Forelimb muscle (tissue), 1 donor: Measurements from ENCODE around the gene LRR1. TPM values are rescaled to one million over a fixed set of nuclear protein-coding genes. Genes with fewer than 3 reads are reported as not detected.
"Not testable (repeated sequence)": the region's sequence is repeated elsewhere in the genome, so short reads cannot be mapped to it uniquely, and the experiment has no call there.

ENCODE experiments used
- DNase-seq: peaks from one replicate; pipeline ENCODE4 v3.0.0-alpha.2; 2013; ENCODE audit warnings: low read depth
- polyA plus RNA-seq: library from polyadenylated mRNA; unstranded; fragments of 120-200 nt; gene quantifications from one replicate; pipeline ENCODE4 v1.2.1, GENCODE V29; 2013; ENCODE audit not compliant: insufficient read length

LRR1 gene
- polyA plus RNA-seq, result 6.5 TPM

GRCh38 chr14:49598485-49599300 lies at the start of gene LRR1:
LRR1 (plus strand) TSS chr14:49598940; CDS start chr14:49599021, 81 bp downstream.
- peak; percentile 40 for DNase-seq

DNA sequence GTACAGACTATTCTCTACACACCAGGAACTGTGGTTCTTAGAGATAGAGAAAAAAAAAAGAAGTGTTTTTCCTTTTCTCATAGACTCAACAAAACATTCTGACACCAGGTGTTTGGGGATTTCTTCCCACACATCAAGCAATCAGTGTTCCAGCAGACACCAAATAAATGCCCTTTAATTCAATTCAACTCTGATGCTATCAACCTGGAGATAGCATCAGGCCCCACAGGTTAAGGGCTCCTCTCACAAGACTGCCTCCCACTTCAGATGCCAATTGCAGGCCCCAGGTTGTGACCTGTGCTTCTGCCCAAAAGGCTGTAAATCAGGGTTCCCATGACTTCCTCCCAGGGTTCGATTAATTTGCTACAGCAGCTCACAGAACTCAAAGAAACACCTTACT lies 49.3 kb upstream of the LRR1 start:
- no peak for DNase-seq

DNA sequence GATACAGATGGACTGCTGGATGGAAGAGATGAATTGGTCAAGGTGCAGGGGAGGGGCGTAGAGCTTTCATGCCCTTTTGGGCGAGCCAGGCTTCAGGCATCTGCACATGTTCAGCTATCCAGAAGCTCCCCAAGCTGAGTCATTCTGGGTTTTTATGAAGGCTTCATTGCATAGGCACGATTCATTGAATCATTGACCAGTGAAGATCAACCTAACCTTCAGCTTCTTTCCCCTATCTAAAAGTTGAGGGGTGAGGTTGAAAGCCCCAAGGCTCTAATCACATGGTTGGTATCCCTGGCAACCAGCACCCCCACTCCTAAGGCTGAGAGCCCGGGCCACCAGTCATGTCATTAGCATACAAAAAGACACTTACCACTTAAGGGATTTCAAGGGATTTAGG lies 48.9 kb upstream of the LRR1 start:
- no peak for DNase-seq

DNA sequence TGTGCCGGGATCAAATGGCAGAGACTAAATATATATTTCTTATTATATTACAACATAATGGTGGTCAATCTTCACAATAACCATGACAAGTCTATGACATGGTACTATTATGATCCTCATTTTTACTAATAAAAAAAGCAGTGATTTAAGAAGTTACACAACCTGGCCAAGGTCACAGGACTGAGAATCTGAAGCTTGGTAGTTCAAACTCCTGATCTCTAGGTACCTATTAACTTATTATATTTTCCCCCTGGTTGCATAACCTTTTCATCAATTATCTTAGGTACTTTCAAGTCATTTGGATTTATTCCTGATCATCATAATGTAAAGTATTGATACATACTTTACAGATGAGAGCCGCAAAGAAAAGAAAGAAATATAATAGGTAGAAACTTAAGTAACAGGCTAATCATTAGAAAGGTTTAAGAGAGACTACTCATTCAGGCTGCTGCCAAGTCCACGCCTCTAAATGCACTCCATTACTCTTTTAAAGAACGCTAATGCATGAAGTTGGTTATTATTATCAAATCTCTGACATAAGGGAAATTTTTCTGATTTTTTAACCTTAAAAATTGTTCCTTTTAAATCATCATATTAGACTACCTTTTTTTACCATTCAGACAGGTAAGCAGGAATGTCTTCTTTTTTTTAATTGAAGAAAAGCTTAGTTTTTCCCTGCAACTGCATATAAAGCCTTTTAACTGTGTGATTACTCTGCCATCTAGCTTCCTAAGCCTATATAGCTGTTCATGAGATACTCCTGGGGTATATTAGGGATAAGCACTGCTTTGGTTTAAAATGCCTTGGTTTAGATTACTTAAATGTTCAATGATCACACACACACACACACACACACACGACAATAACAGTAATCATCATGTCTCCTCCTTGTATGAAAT lies 48.2 kb upstream of the LRR1 start:
- DNase-seq, result no peak

DNA sequence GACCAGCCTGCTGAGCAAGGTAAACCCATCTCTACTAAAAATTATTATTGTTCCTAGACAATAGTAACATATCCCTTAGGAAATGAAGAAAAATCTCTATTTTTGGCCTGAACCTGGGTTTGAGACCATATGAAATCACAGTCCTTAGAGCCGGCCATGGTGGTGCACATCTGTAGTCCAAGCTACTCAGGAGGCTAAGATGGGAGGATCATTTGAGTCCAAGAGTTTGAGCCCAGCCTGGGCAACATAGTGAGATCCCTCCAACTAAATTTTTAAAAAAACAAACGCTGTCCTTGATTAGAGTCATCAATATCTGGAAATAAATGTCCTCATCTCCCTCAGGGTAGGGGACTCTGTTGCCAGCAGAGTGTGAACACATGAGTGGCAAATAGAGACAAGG lies 47.2 kb upstream of the LRR1 start:
- no peak for DNase-seq

DNA sequence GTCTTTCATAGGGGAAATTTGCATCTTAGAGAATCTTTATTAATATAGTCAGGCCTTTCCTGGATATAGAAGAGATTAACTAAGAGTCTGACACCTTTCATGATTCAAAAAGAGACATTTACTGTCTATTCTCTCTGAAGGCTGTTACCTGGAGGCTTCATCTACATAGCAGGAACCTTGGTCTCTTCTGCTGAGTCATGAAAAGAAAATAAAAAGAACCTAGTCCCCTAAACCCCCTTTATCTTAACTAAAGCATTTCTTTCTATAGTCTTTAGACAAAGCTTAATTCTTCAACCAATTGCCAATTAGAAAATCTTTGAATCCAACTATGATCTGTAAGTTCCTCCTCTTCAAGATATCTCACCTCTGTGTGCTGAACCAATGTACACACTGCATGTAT lies 45.6 kb upstream of the LRR1 start:
- no peak for DNase-seq

GRCh38 chr14:49553892-49554291 lies 44.8 kb upstream of the LRR1 start:
- no peak for DNase-seq

GRCh38 chr14:49559979-49560768 lies 38.6 kb upstream of the LRR1 start:
- DNase-seq, result no peak

GRCh38 chr14:49566714-49567113 lies 32.0 kb upstream of the LRR1 start:
- no peak for DNase-seq

GRCh38 chr14:49569281-49569680 lies 29.5 kb upstream of the LRR1 start:
- DNase-seq, result no peak

DNA sequence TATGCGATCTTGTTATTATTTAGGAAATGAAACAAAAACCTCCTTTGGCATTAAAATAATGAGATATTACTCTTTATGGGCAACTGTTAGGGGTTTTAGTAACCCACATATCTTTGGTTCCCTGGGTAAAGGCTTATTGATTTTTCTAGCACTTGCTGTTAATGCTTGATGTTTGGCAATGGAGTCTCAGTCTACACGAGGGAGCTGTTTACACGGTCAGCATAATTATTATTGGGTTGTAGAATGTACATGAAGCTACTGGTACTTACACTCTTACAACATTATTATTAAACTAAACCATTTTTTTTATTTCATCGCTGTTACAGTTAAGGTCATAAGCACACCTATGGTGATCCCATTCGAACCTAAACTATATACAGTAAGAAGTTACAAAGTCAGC lies 24.7 kb upstream of the LRR1 start:
- DNase-seq, result no peak

- DNase-seq, result no peak
These were observed 20.6 kb upstream of the LRR1 start for GRCh38 chr14:49578141-49578540.

DNA sequence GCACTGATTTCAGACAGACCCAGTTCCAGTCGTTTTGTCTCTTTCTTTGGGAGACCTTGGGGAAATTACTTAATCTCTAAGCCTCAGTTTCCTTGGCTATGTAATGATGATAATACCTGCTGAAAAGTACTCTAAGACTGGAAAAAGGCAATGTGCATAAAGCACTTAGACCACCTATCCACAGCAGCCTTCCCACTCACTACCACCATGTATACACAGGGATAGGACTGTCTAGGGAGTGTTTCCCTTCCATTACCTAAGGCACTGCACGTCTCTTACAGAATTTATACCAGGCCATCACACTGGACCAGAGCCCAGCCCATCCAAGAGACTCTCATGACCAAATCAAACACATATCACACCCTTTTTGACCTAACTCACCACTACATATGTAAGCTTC lies 18.9 kb upstream of the LRR1 start:
- no peak for DNase-seq

- DNase-seq, result no peak
These were observed 17.3 kb upstream of the LRR1 start for GRCh38 chr14:49581209-49582112.

DNA sequence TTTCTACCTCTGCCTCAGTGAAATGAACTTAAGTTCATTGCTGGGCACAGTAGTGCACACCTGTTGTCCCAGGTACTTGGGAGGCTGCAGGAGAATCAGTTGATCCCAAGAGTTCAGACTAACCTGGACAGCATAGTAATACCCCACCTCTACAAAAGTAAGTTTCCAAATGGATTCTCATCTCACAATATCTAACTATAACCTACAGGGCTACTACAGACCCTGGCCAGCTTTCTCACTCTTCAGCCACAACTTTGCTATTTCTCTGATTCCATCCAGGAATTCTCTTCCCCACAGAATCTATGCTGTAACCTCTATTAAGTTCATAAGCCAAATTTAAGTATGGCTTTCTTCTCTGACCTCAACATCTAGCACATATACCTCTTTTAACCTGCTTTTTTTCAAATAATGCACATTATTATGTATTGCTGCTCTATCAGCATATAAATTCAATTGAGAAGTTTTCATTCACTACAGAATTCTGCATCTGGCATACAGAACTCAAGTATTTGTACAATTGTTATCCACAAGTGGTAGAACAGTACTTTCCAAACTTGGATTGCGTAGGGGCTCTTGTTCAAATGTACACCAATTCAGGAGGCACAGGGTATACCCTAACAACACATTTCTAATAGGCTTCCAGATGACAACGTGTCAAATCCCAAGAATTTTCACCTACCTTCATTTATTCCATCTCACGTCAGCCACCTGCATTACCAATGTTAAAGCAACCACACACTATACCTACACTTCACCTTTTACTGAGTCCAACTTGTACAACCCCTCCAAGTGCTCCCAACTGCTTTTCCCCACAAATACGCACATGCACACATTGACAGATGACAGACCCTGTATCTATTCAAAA lies 16.4 kb upstream of the LRR1 start:
- DNase-seq, result no peak

GRCh38 chr14:49583629-49584028 lies 15.1 kb upstream of the LRR1 start:
- DNase-seq, result no peak

- no peak for DNase-seq
These were observed 14.7 kb upstream of the LRR1 start for GRCh38 chr14:49584058-49584457.

GRCh38 chr14:49584981-49585640 lies 13.6 kb upstream of the LRR1 start:
- DNase-seq, result not testable (repeated sequence)
